KOPT-K1 (cell line): ENCODE results near the gene CHRNA3.

Source experiments
- H3K27ac ChIP-seq: fragments of 200-600 bp; sonication (generic); 2 replicates; pipeline ENCODE4 v1.5.1; 2016; ENCODE audit warnings: antibody characterized with exemption, mild to moderate bottlenecking, low read depth, low read length; ENCODE audit not compliant: poor library complexity, severe bottlenecking
- H3K36me3 ChIP-seq: fragments of 200-600 bp; sonication (generic); 2 replicates; pipeline ENCODE4 v1.5.1; 2017; ENCODE audit warnings: antibody characterized with exemption, mild to moderate bottlenecking, low read length, moderate library complexity; ENCODE audit not compliant: insufficient read depth
- H3K9me3 ChIP-seq: fragments of 200-600 bp; sonication (generic); 2 replicates; pipeline ENCODE4 v1.5.1; 2017; ENCODE audit warnings: antibody characterized with exemption, low read length, mild to moderate bottlenecking; ENCODE audit not compliant: insufficient read depth, poor library complexity, severe bottlenecking

Gene CHRNA3

DNA sequence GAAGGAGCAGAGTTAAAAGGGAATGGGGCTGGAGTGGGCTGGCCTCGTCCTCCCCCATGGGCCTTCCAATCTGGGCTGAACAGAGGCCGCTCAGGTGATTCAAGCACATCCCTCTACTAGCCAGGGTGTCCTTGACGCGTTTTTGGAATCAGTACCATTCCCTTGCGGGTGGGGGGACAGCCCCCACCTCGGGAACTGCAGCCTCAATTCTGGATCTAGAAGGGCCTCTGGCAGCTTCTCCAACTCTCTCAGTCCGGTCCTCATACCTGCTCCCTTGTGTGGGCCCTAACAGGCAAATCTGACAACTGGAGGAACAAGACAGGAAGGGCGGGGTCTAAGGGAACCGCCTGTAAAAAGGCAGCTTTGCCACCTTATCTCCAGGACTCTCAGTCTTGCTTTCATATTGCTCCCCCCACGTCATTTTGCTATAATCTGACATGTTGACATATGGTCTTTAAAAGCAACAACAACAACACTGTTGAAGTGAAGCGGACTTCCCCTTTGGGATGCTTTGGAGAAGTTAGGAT lies 21.0 kb upstream of the CHRNA3 start:
- Histone ChIP-seq H3K9me3 (no peaks in the 10 kb centered on the region), H3K36me3 (no peaks in the 10 kb centered on the region), H3K27ac (no peak overlapping the region)

- Histone ChIP-seq H3K27ac (no peak within 1 kb of the TSS), H3K9me3 (no peaks in the 10 kb centered on the region), H3K36me3 (no peaks in the 10 kb centered on the region)
Observed at GRCh38 chr15:78641102-78641748, 20.4 kb upstream of the CHRNA3 start, which contains the start of gene CHRNB4. Gene CHRNB4, minus strand, starts transcription at chr15:78641210. Its CDS starts 77 bp downstream, at chr15:78641133.

DNA sequence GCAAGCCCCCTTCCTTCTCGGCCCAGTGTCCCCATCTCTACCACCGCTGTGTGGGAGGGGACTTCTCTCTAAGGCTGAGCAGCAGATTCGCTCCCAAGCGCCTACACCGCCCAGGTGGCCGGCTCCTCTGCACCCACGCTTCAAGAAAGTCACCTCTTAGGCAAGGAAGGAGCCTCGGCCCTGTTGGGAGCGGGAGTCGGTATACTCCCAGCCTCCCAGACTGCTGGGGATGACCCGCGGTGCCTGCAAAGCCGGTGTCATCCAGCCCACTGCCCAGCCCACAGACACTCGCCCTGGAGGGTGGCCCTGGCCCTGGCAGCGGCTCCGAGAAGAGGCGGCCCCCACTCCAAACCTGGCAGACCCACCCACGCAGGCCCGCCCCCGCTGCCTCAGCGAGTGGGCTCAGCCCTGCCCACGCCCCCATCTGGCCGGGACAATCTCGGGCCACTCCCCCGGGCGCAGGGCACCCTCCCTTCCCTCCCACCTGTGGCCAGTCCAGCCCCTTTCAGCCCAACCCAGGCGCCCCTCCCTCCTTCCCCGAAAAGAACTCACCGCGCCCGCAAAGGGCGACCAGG lies 19.8 kb upstream of the CHRNA3 start:
- H3K9me3 ChIP-seq: no peaks in the 10 kb centered on the region
- no peaks in the 10 kb centered on the region for H3K36me3 ChIP-seq
- H3K27ac ChIP-seq: no peak overlapping the region

DNA sequence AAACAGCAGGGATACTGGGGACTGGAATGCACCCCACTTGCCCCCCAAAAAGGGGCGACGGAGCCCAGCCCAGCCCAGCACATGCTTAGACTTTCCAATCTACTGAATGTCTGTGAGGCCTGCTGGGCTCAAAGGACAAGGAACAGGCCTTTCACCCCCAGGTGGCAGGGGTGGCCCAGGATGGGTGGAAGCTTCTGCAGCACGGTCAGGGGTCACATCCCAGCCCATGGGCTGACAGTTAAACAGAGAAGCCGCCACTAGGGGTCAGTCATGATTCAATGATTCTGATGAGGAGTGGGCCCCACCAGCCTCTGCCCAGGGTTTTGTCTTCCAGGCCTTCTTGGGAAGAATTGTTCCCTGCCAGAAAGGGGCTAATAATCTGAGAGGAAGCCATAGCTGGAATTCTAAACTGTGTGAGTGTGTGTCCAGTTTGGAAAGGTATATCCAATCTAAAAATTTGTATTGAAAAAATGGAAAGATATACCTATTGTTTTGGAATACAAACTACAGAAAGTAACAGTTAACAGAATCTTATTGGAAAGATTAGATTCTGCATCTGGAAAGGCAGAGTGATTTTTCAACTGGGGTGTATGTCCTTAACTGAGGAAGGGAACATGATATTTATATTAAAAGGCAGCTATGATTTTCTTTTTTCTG lies 18.0 kb upstream of the CHRNA3 start:
- Histone ChIP-seq H3K27ac (no peak overlapping the region), H3K9me3 (no peaks in the 10 kb centered on the region), H3K36me3 (no peaks in the 10 kb centered on the region)

GRCh38 chr15:78637776-78638435 lies 17.1 kb upstream of the CHRNA3 start:
- H3K9me3 ChIP-seq: peaks cover 7% of the 10 kb centered on the region
- H3K36me3 ChIP-seq: no peaks in the 10 kb centered on the region
- H3K27ac ChIP-seq: no peak overlapping the region

DNA sequence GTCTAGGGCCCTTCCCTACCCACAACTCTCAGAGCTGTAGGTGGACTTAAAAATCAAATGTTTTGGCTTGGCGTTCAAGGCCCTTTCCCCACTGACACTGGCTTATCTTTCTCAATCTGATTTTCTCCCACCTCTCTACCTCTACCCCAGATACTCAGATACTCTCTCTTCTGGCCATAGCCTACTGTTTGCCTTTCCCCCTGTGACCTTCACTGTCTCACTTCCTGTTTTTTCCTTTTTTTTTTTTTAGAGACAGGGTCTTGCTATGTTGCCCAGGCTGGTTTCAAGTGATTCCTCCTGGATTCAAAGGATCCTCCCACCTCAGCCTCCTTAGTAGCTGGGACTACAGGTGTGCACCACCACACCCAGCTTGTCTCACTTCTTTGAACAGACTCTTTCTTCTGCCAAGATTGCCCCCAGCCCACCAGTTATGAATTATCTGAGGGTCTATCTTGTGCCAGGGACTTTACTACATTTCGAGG lies 15.6 kb upstream of the CHRNA3 start:
- Histone ChIP-seq H3K9me3 (peaks cover 7% of the 10 kb centered on the region), H3K27ac (no peak overlapping the region), H3K36me3 (no peaks in the 10 kb centered on the region)

DNA sequence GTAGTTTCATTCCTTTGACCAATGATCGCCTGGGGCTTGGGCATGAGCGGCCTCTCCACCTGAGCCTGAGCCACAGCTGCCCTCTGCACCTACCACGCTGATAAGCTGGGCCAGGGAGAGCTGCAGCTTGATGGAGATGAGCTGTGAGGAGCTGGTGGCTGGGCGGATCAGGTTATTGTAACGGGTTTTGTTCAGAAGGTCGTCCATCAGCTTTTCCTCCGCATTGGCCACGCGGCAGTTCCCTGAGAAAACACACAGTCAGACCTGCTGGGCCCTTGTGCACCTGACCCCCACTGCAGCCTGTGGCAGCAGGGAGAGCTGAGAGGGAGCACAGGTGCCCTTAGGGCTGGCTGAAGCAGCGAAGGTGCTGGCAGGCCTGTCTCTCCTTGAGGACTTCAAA lies 14.6 kb upstream of the CHRNA3 start:
- Histone ChIP-seq H3K36me3 (no peaks in the 10 kb centered on the region), H3K9me3 (peaks cover 7% of the 10 kb centered on the region), H3K27ac (no peak overlapping the region)

DNA sequence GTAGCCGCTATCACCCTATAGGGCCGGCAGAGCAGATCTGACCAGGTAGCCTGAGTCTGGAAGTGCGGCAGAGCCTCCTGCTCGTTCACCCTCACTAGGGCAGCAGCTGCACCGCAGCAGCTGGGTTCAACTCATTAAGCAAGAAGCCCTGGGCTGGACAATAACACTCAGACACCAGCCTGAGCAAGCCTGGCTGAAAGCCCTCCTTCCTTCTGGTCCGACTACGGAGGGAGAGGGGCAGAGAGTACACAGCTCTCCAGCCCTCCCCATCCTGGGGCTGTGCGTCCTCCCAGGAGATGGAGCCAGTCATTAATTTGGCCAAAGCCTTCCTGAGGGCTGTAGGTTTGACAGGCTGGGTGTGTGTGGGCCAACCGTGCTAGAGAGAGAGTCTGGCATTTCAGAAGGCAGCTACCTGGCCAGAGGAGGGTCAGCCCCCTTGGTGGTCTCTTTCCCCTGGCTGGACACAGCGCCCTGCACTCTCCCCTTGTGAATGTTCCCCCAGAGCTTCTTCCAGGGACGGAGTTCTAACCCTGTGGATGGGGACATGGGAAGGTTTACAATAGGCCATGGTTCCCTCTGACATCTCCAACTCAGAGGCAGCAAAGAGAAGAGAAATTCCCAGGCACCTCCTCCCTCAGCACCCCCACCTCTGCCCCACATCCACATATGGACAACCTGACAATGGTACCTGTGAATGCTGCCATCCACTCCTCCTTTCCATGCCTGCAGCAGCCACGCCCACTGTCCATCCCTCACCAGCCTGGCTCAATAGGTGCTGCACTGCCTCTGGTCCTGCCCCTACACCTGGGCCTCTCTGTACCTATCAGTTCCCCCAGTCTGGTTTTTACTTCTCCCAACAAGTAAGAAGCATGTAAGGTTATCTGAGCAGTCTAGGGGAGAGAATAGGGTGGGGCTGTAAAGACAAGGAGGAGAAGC lies 13.7 kb upstream of the CHRNA3 start:
- H3K9me3 ChIP-seq: peaks cover 7% of the 10 kb centered on the region

GRCh38 chr15:78633348-78633747 lies 12.6 kb upstream of the CHRNA3 start:
- Histone ChIP-seq H3K27ac (no peak overlapping the region), H3K9me3 (peaks cover 7% of the 10 kb centered on the region), H3K36me3 (no peaks in the 10 kb centered on the region)

More for the DNA sequence above, 13.7 kb upstream of the CHRNA3 start:
- H3K27ac ChIP-seq: no peak overlapping the region
- H3K36me3 ChIP-seq: no peaks in the 10 kb centered on the region

DNA sequence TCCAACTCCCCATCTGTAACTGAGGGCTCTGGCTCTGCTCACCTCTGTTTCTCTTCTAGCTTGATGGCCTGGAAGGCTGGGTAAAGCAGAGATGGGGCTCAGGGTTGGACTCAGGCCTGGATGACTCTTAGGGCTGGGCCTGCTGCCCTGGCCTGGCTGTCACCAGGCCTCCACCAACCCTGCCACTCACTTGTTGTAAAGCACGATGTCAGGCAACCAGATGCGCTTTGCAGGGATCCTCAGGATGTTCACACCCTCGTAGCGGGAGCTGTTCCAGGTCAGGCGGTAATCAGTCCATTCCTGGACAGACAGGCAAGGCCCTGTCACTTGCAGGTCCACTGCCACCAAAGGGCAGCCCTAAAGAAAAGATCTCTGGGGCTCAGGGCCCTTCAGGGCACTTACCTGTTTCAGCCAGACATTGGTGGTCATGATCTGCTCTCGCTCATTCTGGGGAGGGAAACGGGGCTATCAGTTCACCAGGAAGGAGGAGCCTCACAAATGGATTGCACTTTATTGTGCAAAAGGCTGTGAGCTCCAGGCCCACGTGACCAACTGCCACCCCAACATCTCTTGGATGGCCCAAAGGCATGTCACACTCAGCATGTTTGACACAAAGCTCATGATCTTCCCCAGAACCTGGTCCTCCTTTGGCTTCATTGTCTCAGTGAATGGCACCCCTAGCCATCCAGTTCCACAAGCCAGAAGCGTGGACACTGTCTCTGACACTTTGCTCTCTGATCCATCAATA lies 10.3 kb upstream of the CHRNA3 start:
- H3K9me3 ChIP-seq: peaks cover 7% of the 10 kb centered on the region
- H3K27ac ChIP-seq: no peak overlapping the region
- H3K36me3 ChIP-seq: no peaks in the 10 kb centered on the region

- Histone ChIP-seq H3K9me3 (peaks cover 7% of the 10 kb centered on the region), H3K27ac (no peak overlapping the region), H3K36me3 (no peaks in the 10 kb centered on the region)
Observed at GRCh38 chr15:78629716-78630065, 8.9 kb upstream of the CHRNA3 start.

DNA sequence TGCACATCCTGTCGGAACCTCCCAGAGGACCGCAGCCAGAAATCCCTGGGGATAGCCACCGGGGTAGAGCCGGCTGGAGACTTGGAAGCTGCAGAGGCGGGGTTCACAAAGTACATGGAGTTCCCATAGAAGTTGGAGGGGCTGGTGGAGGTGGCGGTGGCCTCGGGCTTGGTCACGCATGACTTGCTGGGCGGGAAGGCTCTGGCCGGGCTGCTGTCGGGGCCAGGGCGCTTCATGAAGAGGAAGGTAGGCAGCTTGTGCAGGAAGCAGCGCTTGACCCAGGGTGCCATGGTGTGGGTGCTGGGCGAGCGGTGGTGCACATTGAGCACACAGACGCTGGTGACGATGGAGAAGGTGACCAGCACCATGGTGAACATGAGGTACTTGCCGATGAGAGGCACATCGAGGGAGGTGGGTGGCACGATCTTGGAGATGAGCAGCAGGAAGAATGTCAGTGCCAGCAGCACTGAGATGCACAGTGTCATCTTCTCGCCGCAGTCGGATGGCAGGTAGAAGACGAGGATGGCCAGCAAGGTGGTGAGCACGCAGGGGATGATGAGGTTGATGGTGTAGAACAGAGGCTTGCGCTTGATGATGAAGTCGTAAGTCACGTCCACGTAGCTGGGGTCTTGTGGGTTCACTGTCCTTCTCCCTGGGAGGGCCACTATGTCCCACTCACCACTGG lies 8.4 kb upstream of the CHRNA3 start:
- H3K36me3 ChIP-seq: no peaks in the 10 kb centered on the region
- no peak overlapping the region for H3K27ac ChIP-seq
- peaks cover 7% of the 10 kb centered on the region for H3K9me3 ChIP-seq

- Histone ChIP-seq H3K36me3 (no peaks in the 10 kb centered on the region), H3K9me3 (peaks cover 3% of the 10 kb centered on the region), H3K27ac (no peak overlapping the region)
Observed at GRCh38 chr15:78628227-78628626, 7.4 kb upstream of the CHRNA3 start.
